Esophagus muscularis mucosa (tissue), 4 donors: ENCODE results near the gene MSANTD1.

Source experiments
- CTCF ChIP-seq, 3 experiments: fragments of 200-600 bp in 2 of 3; fragments of 450-650 bp in 1 of 3; sonication (generic) in 2 of 3; IDR thresholded peaks; one replicate each; pipeline ENCODE4 v1.5.1; 2017 to 2019; ENCODE audit warnings: antibody characterized with exemption in 3 of 3, mild to moderate bottlenecking in 2 of 3, moderate library complexity in 1 of 3
- EP300 ChIP-seq: sonication (generic); formaldehyde crosslinking; IDR thresholded peaks from one replicate; pipeline ENCODE4 v1.6.1; 2017; ENCODE audit warnings: antibody characterized with exemption
- POLR2A ChIP-seq: fragments of 450-650 bp; IDR thresholded peaks from one replicate; pipeline ENCODE4 v1.6.1; 2017; ENCODE audit warnings: antibody characterized with exemption, moderate library complexity, mild to moderate bottlenecking, low read depth

- no peak for TF ChIP-seq CTCF (IDR thresholded peaks at IDR 0.05)
- no peak for TF ChIP-seq EP300
- TF ChIP-seq POLR2A = no peak
These were observed 5.0 kb upstream of the MSANTD1 start for GRCh38 chr4:3244002-3244401.
